ENCODE measurements around the gene SLC35A5.
"Not testable (repeated sequence)": the region's sequence is repeated elsewhere in the genome, so short reads cannot be mapped to it uniquely, and the experiment has no call there.

DNA sequence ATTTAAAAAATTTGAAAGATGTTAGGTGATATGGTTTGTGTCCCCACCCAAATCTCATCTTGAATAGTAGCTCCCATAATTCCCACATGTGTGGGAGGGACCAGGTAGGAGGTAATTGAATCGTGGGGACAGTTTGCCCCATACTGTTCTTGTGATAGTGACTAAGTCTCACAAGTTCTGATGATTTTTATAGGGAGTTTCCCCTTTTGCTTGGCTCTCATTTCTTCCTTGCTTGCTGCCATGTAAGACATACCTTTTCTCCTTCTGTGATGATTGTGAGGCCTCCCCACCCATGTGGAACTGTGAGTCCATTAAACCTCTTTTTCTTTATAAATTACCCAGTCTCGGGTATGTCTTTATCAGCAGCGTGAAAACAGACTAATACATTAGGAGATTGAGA, 42.9 kb upstream of the SLC35A5 start:
- not testable (repeated sequence) for TF ChIP-seq POLR2AphosphoS5 (IDR thresholded peaks at IDR 0.05; ENCODE audit: low read depth, low read length); SIN3A (IDR thresholded peaks at IDR 0.05; ENCODE audit: borderline replicate concordance, insufficient read depth, low read depth, low read length); TCF7L2 (IDR thresholded peaks at IDR 0.05; ENCODE audit: low read depth, low read length)
- TF ChIP-seq, protein P1, sequence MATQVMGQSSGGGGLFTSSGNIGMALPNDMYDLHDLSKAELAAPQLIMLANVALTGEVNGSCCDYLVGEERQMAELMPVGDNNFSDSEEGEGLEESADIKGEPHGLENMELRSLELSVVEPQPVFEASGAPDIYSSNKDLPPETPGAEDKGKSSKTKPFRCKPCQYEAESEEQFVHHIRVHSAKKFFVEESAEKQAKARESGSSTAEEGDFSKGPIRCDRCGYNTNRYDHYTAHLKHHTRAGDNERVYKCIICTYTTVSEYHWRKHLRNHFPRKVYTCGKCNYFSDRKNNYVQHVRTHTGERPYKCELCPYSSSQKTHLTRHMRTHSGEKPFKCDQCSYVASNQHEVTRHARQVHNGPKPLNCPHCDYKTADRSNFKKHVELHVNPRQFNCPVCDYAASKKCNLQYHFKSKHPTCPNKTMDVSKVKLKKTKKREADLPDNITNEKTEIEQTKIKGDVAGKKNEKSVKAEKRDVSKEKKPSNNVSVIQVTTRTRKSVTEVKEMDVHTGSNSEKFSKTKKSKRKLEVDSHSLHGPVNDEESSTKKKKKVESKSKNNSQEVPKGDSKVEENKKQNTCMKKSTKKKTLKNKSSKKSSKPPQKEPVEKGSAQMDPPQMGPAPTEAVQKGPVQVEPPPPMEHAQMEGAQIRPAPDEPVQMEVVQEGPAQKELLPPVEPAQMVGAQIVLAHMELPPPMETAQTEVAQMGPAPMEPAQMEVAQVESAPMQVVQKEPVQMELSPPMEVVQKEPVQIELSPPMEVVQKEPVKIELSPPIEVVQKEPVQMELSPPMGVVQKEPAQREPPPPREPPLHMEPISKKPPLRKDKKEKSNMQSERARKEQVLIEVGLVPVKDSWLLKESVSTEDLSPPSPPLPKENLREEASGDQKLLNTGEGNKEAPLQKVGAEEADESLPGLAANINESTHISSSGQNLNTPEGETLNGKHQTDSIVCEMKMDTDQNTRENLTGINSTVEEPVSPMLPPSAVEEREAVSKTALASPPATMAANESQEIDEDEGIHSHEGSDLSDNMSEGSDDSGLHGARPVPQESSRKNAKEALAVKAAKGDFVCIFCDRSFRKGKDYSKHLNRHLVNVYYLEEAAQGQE (IDR thresholded peaks at IDR 0.05; ENCODE audit: insufficient read depth in 1 of 2, low read depth in 2 of 2, low read length in 1 of 2) = not testable (repeated sequence)
- TF ChIP-seq, protein P2, sequence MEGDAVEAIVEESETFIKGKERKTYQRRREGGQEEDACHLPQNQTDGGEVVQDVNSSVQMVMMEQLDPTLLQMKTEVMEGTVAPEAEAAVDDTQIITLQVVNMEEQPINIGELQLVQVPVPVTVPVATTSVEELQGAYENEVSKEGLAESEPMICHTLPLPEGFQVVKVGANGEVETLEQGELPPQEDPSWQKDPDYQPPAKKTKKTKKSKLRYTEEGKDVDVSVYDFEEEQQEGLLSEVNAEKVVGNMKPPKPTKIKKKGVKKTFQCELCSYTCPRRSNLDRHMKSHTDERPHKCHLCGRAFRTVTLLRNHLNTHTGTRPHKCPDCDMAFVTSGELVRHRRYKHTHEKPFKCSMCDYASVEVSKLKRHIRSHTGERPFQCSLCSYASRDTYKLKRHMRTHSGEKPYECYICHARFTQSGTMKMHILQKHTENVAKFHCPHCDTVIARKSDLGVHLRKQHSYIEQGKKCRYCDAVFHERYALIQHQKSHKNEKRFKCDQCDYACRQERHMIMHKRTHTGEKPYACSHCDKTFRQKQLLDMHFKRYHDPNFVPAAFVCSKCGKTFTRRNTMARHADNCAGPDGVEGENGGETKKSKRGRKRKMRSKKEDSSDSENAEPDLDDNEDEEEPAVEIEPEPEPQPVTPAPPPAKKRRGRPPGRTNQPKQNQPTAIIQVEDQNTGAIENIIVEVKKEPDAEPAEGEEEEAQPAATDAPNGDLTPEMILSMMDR (IDR thresholded peaks at IDR 0.05) = not testable (repeated sequence)
